Measurements from ENCODE around the gene NAMPT. TPM values are rescaled to one million over a fixed set of nuclear protein-coding genes. Genes with fewer than 3 reads are reported as not detected.

NAMPT gene
- total and polyA plus RNA-seq, 11 donors, result 34.4 to 573 (median 131) TPM

DNA sequence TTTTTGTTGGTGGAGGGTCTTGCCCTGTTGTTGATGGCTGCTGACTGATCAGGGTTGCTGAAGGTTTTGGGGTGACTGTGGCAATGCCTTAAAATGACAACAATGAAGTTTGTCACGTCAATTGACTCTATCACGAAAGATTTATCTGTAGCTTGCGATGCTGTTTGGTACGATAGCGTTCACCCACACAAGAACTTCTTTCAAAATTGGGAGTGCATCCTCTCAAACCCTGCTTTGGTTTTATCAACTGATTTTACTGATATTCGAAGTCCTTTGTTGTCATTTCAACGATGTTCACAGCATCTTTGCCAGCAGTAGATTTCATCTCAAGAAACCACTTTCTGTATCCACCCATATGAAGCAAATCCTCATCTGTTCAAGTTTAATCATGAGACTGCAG is 26.0 kb downstream of the NAMPT start:
- ATAC-seq (no peak), DNase-seq (no peak)
- Histone ChIP-seq H3K9me3 (no peaks in the 10 kb centered on the region), H3K27me3 (no peaks in the 10 kb centered on the region), H3K4me3 (no peak overlapping the region), H3K4me1 (peaks cover 0 to 8% (median 0%) of the 10 kb centered on the region in 12 donors), H3K27ac (no peak overlapping the region), H3K36me3 (peaks cover 0 to 100% (median 74%) of the 10 kb centered on the region in 9 donors)
- TF ChIP-seq, protein P1, sequence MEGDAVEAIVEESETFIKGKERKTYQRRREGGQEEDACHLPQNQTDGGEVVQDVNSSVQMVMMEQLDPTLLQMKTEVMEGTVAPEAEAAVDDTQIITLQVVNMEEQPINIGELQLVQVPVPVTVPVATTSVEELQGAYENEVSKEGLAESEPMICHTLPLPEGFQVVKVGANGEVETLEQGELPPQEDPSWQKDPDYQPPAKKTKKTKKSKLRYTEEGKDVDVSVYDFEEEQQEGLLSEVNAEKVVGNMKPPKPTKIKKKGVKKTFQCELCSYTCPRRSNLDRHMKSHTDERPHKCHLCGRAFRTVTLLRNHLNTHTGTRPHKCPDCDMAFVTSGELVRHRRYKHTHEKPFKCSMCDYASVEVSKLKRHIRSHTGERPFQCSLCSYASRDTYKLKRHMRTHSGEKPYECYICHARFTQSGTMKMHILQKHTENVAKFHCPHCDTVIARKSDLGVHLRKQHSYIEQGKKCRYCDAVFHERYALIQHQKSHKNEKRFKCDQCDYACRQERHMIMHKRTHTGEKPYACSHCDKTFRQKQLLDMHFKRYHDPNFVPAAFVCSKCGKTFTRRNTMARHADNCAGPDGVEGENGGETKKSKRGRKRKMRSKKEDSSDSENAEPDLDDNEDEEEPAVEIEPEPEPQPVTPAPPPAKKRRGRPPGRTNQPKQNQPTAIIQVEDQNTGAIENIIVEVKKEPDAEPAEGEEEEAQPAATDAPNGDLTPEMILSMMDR (IDR thresholded peaks at IDR 0.05), result no peak
- no peak for TF ChIP-seq POLR2A (IDR thresholded peaks at IDR 0.05)
- 81 to 89% (median 85%) methylated on average over 7 of the region's 7 CpGs for WGBS, 4 donors
- intact Hi-C loops (cut with DNase I), result no loop called here

DNA sequence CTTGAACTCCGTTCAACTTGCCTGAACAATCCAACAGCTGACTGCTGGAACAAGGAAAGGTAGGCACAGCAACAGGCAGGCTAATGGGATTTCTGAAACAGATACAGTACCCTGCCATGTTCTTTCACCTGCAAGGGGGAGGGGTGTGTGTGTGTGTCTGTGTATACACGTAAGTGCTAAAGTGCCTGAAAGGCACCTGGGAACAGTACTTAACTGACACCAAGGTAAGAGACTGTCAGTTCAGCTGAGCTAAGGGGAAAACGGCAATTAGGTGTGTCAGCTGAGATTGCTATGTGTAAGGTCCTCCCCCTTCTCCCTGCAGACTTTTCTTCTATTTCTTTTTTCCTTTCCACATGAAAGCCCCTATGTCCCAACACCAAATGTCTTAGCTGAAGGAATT is 27.0 kb downstream of the NAMPT start:
- WGBS, 4 donors, result 86 to 96% (median 87%) methylated on average over 3 of the region's 3 CpGs
- H3K36me3 ChIP-seq, result peaks cover 0 to 100% (median 77%) of the 10 kb centered on the region in 9 donors

DNA sequence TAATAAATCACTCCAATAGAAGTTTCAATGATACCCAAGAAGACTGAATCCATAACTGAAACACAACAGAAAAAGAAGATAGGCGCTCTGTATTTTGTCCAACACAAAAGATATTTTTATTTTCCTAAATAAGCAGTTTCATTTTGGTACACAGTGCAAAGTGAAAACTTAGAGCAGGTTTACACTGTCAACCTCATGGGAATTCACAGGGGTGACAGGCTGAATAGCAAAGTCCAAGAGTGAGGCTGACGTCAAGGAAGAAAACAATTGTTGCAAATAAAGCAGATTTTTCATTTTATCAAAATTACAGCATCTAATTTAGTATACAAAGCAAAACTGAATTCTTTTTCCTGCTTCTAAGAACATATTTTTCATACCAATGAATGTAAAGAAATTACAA is 28.6 kb downstream of the NAMPT start:
- Histone ChIP-seq H3K4me3 (no peak overlapping the region), H3K4me1 (peaks cover 0 to 7% (median 0%) of the 10 kb centered on the region in 12 donors), H3K27ac (no peak overlapping the region), H3K27me3 (no peaks in the 10 kb centered on the region), H3K9me3 (no peaks in the 10 kb centered on the region), H3K36me3 (peaks cover 0 to 100% (median 84%) of the 10 kb centered on the region in 9 donors)
- intact Hi-C loops (cut with DNase I), result no loop called here
- no peak for DNase-seq
- 86 to 91% (median 91%) methylated on average over 2 of the region's 2 CpGs for WGBS, 4 donors
- no peak for TF ChIP-seq POLR2A (IDR thresholded peaks at IDR 0.05)
- TF ChIP-seq, protein P1 (IDR thresholded peaks at IDR 0.05), result no peak
- no peak for ATAC-seq

More for the DNA sequence above, 27.0 kb downstream of the NAMPT start:
- ATAC-seq (peak in 1 of 4 donors; percentile 20), DNase-seq (no peak)
- Histone ChIP-seq H3K9me3 (no peaks in the 10 kb centered on the region), H3K4me1 (peaks cover 0 to 8% (median 0%) of the 10 kb centered on the region in 12 donors), H3K27me3 (no peaks in the 10 kb centered on the region), H3K4me3 (no peak overlapping the region), H3K27ac (no peak overlapping the region)
- intact Hi-C loops (cut with DNase I), result no loop called here
- TF ChIP-seq, protein P1 (IDR thresholded peaks at IDR 0.05), result no peak
- TF ChIP-seq POLR2A (IDR thresholded peaks at IDR 0.05), result no peak

DNA sequence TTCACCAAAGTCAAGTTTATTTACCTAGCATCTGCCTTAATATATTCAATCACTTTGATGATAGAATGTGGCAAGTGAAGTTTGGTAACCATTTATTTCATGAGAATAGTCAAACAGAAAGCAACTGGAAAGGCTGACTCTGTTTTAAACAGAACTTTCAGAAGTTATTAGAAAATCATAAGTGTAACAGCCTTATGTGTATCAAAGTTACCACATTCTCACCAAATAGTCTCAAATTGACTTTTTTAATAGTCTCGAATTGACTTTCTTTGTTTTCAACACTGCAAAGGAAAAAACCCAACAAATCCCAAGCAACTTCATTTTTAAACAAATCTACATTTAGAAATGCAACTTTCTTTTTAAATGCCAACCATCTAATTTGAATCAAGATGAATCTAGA is 29.5 kb downstream of the NAMPT start:
- ATAC-seq (no peak), DNase-seq (no peak)
- peaks cover 0 to 3% (median 0%) of the 10 kb centered on the region in 12 donors for H3K4me1 ChIP-seq
- no peaks in the 10 kb centered on the region for H3K27me3 ChIP-seq
- 95 to 99% (median 96%) methylated on average over 1 of the region's 1 CpG for WGBS, 4 donors
- intact Hi-C loops (cut with DNase I), result no loop called here
- H3K36me3 ChIP-seq, result peaks cover 0 to 98% (median 80%) of the 10 kb centered on the region in 9 donors
- no peak for TF ChIP-seq POLR2A (IDR thresholded peaks at IDR 0.05)
- TF ChIP-seq, protein P1 (IDR thresholded peaks at IDR 0.05), result no peak
- no peaks in the 10 kb centered on the region for H3K9me3 ChIP-seq
- no peak overlapping the region for H3K27ac ChIP-seq
- H3K4me3 ChIP-seq, result no peak overlapping the region

Measured in heart left ventricle (tissue), 16 donors.